ENCODE data around the gene IWS1. TPM values are rescaled to one million over a fixed set of nuclear protein-coding genes. Genes with fewer than 3 reads are reported as not detected.
A peak's percentile ranks its signal among the peaks of the same experiment; 100 is the strongest.

Gene IWS1
- total RNA-seq, 1 donor from 2014 or later: 47.9 TPM

GRCh38 chr2:127465258-127465657 lies 61.0 kb downstream of the IWS1 start:
- DNase-seq (ENCODE audit: low spot score in 2 of 2, unreplicated experiment in 2 of 2): no peak
- no peak overlapping the region for H3K27ac Mint-ChIP-seq
- no peak overlapping the region for H3K4me3 Mint-ChIP-seq
- no peaks in the 10 kb centered on the region for H3K27me3 Mint-ChIP-seq (ENCODE audit: low read depth)
- H3K9me3 Mint-ChIP-seq: no peaks in the 10 kb centered on the region
- peaks cover 12% of the 10 kb centered on the region for H3K36me3 Mint-ChIP-seq
- no peaks in the 10 kb centered on the region for H3K4me1 Mint-ChIP-seq
- no peak for TF ChIP-seq CTCF (IDR thresholded peaks at IDR 0.05; ENCODE audit: unreplicated experiment)

GRCh38 chr2:127464470-127465257 lies 61.6 kb downstream of the IWS1 start:
- no peak for TF ChIP-seq CTCF (IDR thresholded peaks at IDR 0.05; ENCODE audit: unreplicated experiment)
- Mint-ChIP-seq H3K9me3 (no peaks in the 10 kb centered on the region), H3K4me1 (no peaks in the 10 kb centered on the region), H3K27me3 (ENCODE audit: low read depth) (no peaks in the 10 kb centered on the region), H3K36me3 (peaks cover 12% of the 10 kb centered on the region), H3K27ac (no peak overlapping the region), H3K4me3 (no peak overlapping the region)
- DNase-seq (ENCODE audit: low spot score in 2 of 2, unreplicated experiment in 2 of 2): no peak

GRCh38 chr2:127463155-127463991 lies 62.9 kb downstream of the IWS1 start:
- no peak for DNase-seq (ENCODE audit: low spot score in 2 of 2, unreplicated experiment in 2 of 2)
- peaks cover 6% of the 10 kb centered on the region for H3K36me3 Mint-ChIP-seq
- no peaks in the 10 kb centered on the region for H3K27me3 Mint-ChIP-seq (ENCODE audit: low read depth)
- no peak for TF ChIP-seq CTCF (IDR thresholded peaks at IDR 0.05; ENCODE audit: unreplicated experiment)
- no peaks in the 10 kb centered on the region for H3K4me1 Mint-ChIP-seq
- no peak overlapping the region for H3K4me3 Mint-ChIP-seq
- H3K27ac Mint-ChIP-seq: peak overlapping the region; percentile 30
- H3K9me3 Mint-ChIP-seq: no peaks in the 10 kb centered on the region

GRCh38 chr2:127462461-127462860 lies 63.8 kb downstream of the IWS1 start:
- Mint-ChIP-seq H3K27me3 (ENCODE audit: low read depth) (no peaks in the 10 kb centered on the region), H3K27ac (no peak overlapping the region), H3K36me3 (peaks cover 2% of the 10 kb centered on the region), H3K4me1 (no peaks in the 10 kb centered on the region), H3K9me3 (no peaks in the 10 kb centered on the region), H3K4me3 (no peak overlapping the region)
- no peak for DNase-seq (ENCODE audit: low spot score in 2 of 2, unreplicated experiment in 2 of 2)
- TF ChIP-seq CTCF (IDR thresholded peaks at IDR 0.05; ENCODE audit: unreplicated experiment): no peak

- H3K9me3 Mint-ChIP-seq: no peaks in the 10 kb centered on the region
- H3K4me3 Mint-ChIP-seq: no peak overlapping the region
- no peaks in the 10 kb centered on the region for H3K4me1 Mint-ChIP-seq
- H3K27ac Mint-ChIP-seq: no peak overlapping the region
- no peaks in the 10 kb centered on the region for H3K27me3 Mint-ChIP-seq (ENCODE audit: low read depth)
- no peak for DNase-seq (ENCODE audit: low spot score in 2 of 2, unreplicated experiment in 2 of 2)
- no peak for TF ChIP-seq CTCF (IDR thresholded peaks at IDR 0.05; ENCODE audit: unreplicated experiment)
- peaks cover 4% of the 10 kb centered on the region for H3K36me3 Mint-ChIP-seq
These were observed 69.3 kb downstream of the IWS1 start for GRCh38 chr2:127456960-127457359.
